ENCODE results near the gene GABPA. TPM values are rescaled to one million over a fixed set of nuclear protein-coding genes. Genes with fewer than 3 reads are reported as not detected.
A peak's percentile ranks its signal among the peaks of the same experiment; 100 is the strongest.

GABPA gene
- total and polyA plus RNA-seq, 10 donors, result 11.7 to 42.0 (median 33.0) TPM

- intact Hi-C loops (cut with DNase I; ENCODE audit: low total_unique reads), result no loop called here
- peak overlapping the region in 5 of 8 donors; percentile 3 to 53 (median 13) for H3K27ac ChIP-seq
- TF ChIP-seq CTCF (IDR thresholded peaks at IDR 0.05 in 8 of 11, conservative IDR thresholded peaks at IDR 0.05 in 3 of 11), result peak in 3 of 11 experiments; percentile 14 to 20 (median 15)
- TF ChIP-seq POLR2A (IDR thresholded peaks at IDR 0.05), result no peak
- H3K4me1 ChIP-seq, result peaks cover 0 to 9% (median 8%) of the 10 kb centered on the region in 6 donors
- no peaks in the 10 kb centered on the region for H3K9me3 ChIP-seq
- peaks cover 0 to 26% (median 0%) of the 10 kb centered on the region in 7 donors for H3K27me3 ChIP-seq (replicated peaks in 1 of 7)
- WGBS, 5 donors, result 13 to 17% (median 14%) methylated on average over 7 of the region's 7 CpGs
- no peaks in the 10 kb centered on the region for H3K36me3 ChIP-seq
- peak overlapping the region in 7 of 8 donors; percentile 15 to 64 (median 26) for H3K4me3 ChIP-seq
- DNase-seq, result no peak
These were observed 55.5 kb downstream of the GABPA start for GRCh38 chr21:25790122-25790877.

- TF ChIP-seq CTCF (IDR thresholded peaks at IDR 0.05 in 8 of 11, conservative IDR thresholded peaks at IDR 0.05 in 3 of 11), result no peak
These were observed 56.1 kb downstream of the GABPA start for GRCh38 chr21:25790878-25791204.

DNA sequence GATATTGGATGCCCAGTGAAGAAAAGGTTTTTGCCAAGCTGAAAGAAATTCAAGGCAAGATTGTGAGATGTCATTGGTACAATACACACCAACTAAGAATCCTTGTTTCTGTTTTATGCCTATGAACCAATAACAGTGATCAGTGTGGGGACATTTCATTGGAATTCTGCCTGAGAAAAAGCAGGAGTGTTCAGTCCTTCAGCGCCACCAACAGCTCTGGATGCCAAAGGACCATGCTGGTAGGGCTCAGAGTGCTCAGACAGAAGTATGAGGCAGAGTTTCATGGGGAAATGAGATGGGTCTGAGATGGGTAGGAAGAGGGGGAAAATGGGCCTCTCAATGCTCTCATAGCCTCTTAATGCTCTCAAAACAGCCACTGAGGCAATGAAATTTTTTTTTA is 56.5 kb downstream of the GABPA start:
- H3K4me1 ChIP-seq, result peaks cover 0 to 9% (median 8%) of the 10 kb centered on the region in 6 donors
- H3K27ac ChIP-seq, result no peak overlapping the region
- TF ChIP-seq POLR2AphosphoS5 (IDR thresholded peaks at IDR 0.05) (no peak), CTCF (IDR thresholded peaks at IDR 0.05 in 8 of 11, conservative IDR thresholded peaks at IDR 0.05 in 3 of 11) (no peak), POLR2A (IDR thresholded peaks at IDR 0.05) (no peak)
- intact Hi-C loops (cut with DNase I; ENCODE audit: low total_unique reads), result no loop called here
- DNase-seq, result no peak
- H3K4me3 ChIP-seq, result no peak overlapping the region
- H3K9me3 ChIP-seq, result no peaks in the 10 kb centered on the region
- WGBS, 5 donors, result 84 to 100% (median 94%) methylated on average over 1 of the region's 1 CpG
- H3K36me3 ChIP-seq, result no peaks in the 10 kb centered on the region
- peaks cover 0 to 26% (median 0%) of the 10 kb centered on the region in 7 donors for H3K27me3 ChIP-seq (replicated peaks in 1 of 7)

More at GRCh38 chr21:25790878-25791204, 56.1 kb downstream of the GABPA start:
- Histone ChIP-seq H3K27me3 (replicated peaks in 1 of 7) (peaks cover 0 to 26% (median 0%) of the 10 kb centered on the region in 7 donors), H3K36me3 (no peaks in the 10 kb centered on the region), H3K4me1 (peaks cover 0 to 9% (median 8%) of the 10 kb centered on the region in 6 donors), H3K27ac (peak overlapping the region in 5 of 8 donors; percentile 3 to 53 (median 13)), H3K4me3 (peak overlapping the region in 1 of 8 donors; percentile 64), H3K9me3 (no peaks in the 10 kb centered on the region)
- DNase-seq, result no peak
- intact Hi-C loops (cut with DNase I; ENCODE audit: low total_unique reads), result no loop called here

DNA sequence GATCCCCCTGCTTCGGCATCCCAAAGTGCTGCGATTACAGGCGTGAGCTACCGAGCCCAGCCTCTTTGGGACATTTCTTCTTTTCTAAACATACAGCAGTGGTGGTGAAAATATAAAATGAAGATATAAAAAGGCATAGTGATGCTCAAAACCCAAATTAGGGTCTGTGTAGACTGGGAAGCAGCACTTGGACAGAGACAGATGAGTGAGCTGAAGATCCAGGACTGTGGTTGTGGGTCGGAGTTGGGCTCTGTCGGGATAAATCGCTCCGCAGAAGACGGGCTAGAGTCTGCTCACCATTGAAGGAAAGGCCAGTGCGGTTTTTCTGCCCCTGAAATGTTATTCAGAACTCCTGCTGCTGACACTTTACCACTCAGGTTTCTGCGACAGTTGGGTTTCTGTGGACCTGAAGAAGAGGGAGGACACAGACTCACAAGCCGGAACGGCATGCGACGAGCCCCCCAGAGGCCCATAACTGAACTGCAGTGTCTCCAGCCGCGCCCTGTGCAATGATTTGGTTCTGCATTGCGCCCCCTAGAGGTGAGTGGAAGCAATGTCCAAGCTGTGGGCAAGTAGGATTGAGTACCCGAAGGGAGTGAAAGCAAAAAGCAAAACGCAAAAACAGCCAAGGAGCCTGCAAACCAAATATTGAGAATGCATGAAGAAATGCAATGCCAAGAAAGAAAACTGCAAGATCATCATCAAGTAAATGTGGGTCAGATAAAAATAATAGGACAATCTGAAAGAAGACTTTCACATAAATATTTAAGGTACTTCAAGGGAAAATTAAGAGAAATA is 66.6 kb downstream of the GABPA start:
- intact Hi-C loops (cut with DNase I; ENCODE audit: low total_unique reads), result no loop called here
- Histone ChIP-seq H3K4me1 (peaks cover 0 to 9% (median 7%) of the 10 kb centered on the region in 6 donors), H3K27me3 (replicated peaks in 1 of 7) (peaks cover 0 to 19% (median 0%) of the 10 kb centered on the region in 7 donors), H3K9me3 (no peaks in the 10 kb centered on the region), H3K27ac (no peak overlapping the region), H3K4me3 (no peak overlapping the region), H3K36me3 (no peaks in the 10 kb centered on the region)
- 39 to 43% (median 41%) methylated on average over 20 of the region's 20 CpGs for WGBS, 5 donors
- peak; percentile 91 for DNase-seq
- TF ChIP-seq POLR2AphosphoS5 (IDR thresholded peaks at IDR 0.05) (peak in 1 of 3 donors; percentile 28), CTCF (IDR thresholded peaks at IDR 0.05 in 8 of 11, conservative IDR thresholded peaks at IDR 0.05 in 3 of 11) (peak; percentile 86 to 95 (median 94)), POLR2A (IDR thresholded peaks at IDR 0.05) (no peak)
